ENCODE measurements around the gene DCP2.
A peak's percentile ranks its signal among the peaks of the same experiment; 100 is the strongest.

Gene DCP2

DNA sequence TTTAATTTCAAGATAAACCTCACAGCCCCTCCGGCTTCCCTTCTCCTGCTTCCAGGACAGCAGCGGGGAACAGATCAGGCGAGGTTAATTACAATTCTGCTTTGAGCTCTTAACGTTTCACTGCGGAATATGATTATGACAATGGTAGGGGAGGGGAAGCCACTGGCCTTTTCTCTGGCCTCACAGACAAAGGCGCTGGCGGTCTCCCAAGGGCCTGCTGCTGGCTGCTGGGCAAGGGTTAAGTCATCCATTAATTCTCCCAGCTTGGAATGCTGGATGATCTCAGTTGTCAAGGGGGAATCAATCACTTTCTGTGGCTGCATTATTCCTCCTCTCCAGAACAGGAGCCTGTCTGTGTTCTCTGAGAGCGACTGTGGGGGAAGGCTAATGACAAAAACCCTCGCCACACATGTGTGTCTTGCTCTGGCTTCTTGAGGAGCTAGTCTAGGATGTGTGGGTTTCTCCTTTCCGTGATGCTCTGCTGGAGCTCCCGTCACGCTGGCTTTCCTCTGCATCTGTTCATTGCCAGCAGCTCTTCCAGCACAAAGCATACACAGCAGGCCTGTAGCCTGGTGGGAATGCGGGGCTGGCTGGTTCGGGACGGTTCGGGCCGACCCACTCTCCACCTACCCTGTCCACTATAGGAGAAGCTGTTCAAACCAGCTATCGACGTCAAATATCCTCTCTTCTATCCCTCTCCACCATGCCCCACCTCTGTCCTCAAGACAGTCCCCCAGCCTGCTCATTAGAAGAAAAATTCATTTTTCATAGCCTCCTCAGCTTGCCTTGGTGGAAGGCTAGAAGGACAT, 82.8 kb downstream of the DCP2 start:
- no peak for DNase-seq (ENCODE audit: low read depth, low spot score)
- H3K4me3 ChIP-seq (ENCODE audit: low read length), result no peak overlapping the region

DNA sequence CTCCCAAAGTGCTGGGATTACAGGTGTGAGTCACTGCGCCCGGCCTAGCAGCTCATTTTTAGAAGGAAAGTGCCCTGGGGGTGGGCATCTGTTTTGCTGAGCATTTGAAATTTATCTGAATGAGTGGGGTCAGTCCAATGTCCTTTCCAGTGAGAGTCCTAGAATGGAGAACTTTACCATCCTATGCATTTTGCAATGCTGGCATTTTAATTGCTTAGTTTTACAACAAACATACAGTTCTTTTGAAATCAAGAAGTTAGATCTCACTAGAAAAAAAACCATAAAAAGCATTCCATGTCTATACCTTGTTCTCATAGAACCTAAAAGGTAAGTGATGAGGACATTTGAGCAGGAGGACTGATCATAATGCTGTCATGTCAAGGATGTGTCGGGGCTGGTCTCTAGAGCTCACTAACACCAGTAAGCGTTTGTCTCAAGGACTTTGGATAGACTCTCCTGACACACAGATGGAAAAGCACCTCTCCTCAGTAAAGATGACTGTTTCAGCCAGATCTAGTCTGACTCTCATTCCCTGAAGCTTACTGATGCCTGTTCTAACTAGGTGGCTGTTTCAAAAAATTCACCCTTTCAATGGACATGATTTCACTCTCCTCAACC, 83.9 kb downstream of the DCP2 start:
- no peak for DNase-seq (ENCODE audit: low read depth, low spot score)
- H3K4me3 ChIP-seq (ENCODE audit: low read length), result no peak overlapping the region

GRCh38 chr5:113061846-113062780, 85.5 kb downstream of the DCP2 start:
- DNase-seq (ENCODE audit: low read depth, low spot score), result peak; percentile 60
- H3K4me3 ChIP-seq (ENCODE audit: low read length), result no peak overlapping the region

DNA sequence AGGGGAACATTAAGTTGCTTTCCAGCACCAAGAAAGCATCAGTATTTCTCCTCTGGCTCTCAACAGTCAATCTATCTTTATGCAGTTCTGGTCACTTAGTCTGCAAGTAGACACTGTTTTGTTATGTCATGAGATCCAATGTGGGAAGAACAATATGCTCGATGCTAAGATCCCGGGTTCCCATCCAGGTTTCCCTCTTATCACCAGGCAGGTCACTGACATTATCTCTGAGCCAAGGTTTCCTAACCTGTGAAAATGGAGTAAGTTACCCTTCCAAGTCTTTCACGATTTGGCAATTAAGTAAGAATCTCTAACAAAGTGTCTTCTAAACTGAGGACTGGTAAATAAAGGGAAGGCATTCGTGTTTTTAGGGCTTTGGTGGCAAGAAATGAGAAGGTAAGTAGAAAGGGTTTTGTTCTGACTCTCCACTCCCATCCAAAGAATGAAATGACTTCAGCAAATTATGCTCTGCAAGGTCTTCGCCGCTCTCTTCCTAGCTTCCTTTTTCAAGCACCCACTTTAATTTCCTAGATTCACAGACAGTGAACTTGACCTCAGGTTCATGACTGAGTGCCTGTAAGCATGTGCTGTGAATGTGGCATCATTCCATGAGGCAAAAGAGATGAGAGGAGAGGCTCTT, 86.4 kb downstream of the DCP2 start:
- no peak overlapping the region for H3K4me3 ChIP-seq (ENCODE audit: low read length)

GRCh38 chr5:113063927-113064326, 87.3 kb downstream of the DCP2 start:
- no peak for DNase-seq (ENCODE audit: low read depth, low spot score)
- H3K4me3 ChIP-seq (ENCODE audit: low read length), result no peak overlapping the region

More for the DNA sequence above, 86.4 kb downstream of the DCP2 start:
- no peak for DNase-seq (ENCODE audit: low read depth, low spot score)

DNA sequence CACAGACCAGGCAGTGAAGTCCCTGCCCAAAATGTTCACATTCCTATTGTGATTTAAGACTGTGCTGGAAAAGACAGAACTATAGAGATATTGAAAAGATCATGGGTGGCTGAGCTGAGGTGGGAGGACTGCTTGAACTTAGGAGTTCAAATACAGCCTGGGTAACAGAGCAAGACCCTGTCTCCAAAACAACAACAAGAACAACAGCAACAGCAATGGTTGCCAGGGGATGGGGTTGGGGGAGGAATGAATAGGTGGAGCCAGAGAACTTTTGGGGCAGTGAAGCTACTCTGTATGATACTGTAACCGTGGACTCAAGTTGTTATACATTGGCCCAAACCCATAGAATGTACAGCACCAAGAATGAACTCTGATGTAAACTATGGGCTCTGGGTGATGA, 88.2 kb downstream of the DCP2 start:
- H3K4me3 ChIP-seq (ENCODE audit: low read length), result no peak overlapping the region
- DNase-seq (ENCODE audit: low read depth, low spot score), result no peak

- no peak overlapping the region for H3K4me3 ChIP-seq (ENCODE audit: low read length)
- no peak for DNase-seq (ENCODE audit: low read depth, low spot score)
Measured at GRCh38 chr5:113065626-113066025, 89.0 kb downstream of the DCP2 start.

DNA sequence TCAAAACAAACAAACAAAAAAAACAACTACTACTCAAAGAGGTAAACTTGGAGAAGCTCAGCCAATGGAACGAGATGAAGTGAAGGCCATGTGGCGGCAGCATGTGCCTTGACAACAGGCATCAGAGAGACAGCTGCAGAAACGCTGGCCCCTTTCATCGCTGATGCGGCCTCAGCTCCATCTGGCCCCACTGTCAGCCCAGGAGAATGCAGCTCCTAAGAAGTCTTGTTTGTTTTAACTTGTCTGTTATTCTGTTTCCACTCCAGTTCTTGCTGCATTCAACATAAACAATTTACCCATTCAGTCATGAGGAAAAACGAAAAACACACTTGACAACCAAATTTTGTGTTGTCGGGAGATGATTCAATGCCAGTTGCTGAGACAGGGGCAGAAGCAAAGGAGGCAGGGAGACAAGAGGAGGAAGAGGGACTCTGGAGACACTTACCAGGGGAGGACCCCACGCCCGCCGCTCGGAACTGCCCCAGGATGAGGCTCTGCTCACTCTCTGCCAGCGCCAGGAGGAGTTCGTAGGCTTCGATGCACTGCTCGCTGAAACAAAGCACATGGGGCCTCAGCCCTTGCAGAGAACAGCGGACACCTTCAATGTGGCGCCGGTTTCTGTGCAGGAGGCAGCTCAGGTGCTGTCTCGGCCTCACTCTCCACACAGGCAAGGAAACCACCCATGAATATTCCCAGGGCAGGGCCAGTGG, 91.2 kb downstream of the DCP2 start:
- DNase-seq (ENCODE audit: low read depth, low spot score), result no peak
- H3K4me3 ChIP-seq (ENCODE audit: low read length), result no peak overlapping the region

DNA sequence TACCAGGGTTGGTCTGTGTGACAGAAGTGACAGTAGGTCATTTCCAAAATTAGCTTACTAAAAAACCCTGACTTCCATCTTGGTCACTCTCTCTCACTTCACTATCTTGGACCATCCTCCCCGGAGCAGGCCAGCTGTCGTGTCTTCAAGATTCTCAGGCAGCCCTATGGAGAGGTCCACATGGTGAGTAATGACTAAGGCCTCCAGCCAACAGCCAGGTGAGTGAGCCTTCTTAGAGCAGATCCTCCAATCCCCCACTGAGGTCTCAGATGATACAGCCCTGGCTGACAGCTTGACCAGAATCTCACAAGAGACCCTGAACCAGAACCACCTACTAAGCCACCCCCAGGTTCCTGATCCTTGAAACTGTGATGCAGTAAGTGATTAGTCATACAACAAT, 92.0 kb downstream of the DCP2 start:
- DNase-seq (ENCODE audit: low read depth, low spot score), result no peak
- H3K4me3 ChIP-seq (ENCODE audit: low read length), result no peak overlapping the region

Measured in Jurkat, Clone E6-1 (cell line).